ENCODE results near the gene ZNF804B. TPM values are rescaled to one million over a fixed set of nuclear protein-coding genes. Genes with fewer than 3 reads are reported as not detected.

ZNF804B gene
- total RNA-seq, 4 donors from 2014 or later = not detected

DNA sequence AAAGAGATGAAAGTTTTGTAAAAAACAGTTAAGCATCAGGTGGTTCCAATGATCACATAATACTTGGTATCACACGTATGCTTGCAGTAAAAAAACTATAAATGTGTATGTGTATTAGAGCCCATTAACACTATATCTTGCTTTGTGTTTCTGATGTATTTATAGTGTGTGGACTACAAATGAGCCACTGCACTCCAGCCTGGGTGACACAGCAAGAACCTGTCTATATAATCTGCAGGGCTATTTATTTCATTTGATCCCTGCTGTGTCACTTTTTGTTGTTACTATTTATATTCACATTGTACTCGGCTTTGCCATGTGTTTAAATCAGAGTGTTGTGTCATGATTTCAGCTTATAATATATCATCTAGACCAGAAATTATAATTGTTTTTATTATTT, 523.8 kb downstream of the ZNF804B start:
- Histone ChIP-seq H3K4me1 (no peaks in the 10 kb centered on the region), H3K36me3 (no peaks in the 10 kb centered on the region), H3K27me3 (no peaks in the 10 kb centered on the region), H3K9me3 (no peaks in the 10 kb centered on the region), H3K4me3 (no peak overlapping the region), H3K27ac (no peak overlapping the region)
- no peak for TF ChIP-seq POLR2A (IDR thresholded peaks at IDR 0.05)
- TF ChIP-seq, protein P1, sequence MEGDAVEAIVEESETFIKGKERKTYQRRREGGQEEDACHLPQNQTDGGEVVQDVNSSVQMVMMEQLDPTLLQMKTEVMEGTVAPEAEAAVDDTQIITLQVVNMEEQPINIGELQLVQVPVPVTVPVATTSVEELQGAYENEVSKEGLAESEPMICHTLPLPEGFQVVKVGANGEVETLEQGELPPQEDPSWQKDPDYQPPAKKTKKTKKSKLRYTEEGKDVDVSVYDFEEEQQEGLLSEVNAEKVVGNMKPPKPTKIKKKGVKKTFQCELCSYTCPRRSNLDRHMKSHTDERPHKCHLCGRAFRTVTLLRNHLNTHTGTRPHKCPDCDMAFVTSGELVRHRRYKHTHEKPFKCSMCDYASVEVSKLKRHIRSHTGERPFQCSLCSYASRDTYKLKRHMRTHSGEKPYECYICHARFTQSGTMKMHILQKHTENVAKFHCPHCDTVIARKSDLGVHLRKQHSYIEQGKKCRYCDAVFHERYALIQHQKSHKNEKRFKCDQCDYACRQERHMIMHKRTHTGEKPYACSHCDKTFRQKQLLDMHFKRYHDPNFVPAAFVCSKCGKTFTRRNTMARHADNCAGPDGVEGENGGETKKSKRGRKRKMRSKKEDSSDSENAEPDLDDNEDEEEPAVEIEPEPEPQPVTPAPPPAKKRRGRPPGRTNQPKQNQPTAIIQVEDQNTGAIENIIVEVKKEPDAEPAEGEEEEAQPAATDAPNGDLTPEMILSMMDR (IDR thresholded peaks at IDR 0.05) = no peak
- intact Hi-C loops (cut with DNase I) = no loop called here
- no peak for DNase-seq
- WGBS, 2 donors = 65 to 75% methylated on average over 2 of the region's 2 CpGs

DNA sequence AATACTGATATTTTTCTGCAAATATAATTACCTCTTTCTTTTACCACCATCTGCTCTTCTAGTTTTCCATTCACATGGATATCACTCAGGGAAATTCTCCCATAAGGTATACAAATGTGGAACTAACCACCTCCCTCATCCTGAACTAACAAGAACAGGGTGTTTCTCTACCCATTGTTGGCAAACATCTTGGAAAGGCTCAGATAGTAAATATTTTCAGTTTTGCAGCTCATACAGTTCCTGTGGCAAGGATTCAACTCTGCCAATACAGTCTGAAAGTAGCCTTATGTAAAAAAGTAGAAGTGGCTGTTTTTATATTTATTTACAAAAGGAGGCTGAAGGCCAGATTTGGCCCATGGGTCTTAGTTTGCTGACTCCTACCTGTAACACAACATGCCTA, 549.0 kb downstream of the ZNF804B start:
- H3K36me3 ChIP-seq = no peaks in the 10 kb centered on the region
- intact Hi-C loops (cut with DNase I) = no loop called here
- no peak overlapping the region for H3K4me3 ChIP-seq
- H3K4me1 ChIP-seq = no peaks in the 10 kb centered on the region
- no peaks in the 10 kb centered on the region for H3K9me3 ChIP-seq
- TF ChIP-seq POLR2A (IDR thresholded peaks at IDR 0.05) = no peak
- TF ChIP-seq, protein P1 (IDR thresholded peaks at IDR 0.05) = no peak
- H3K27ac ChIP-seq = no peak overlapping the region
- no peak for DNase-seq
- H3K27me3 ChIP-seq = no peaks in the 10 kb centered on the region

DNA sequence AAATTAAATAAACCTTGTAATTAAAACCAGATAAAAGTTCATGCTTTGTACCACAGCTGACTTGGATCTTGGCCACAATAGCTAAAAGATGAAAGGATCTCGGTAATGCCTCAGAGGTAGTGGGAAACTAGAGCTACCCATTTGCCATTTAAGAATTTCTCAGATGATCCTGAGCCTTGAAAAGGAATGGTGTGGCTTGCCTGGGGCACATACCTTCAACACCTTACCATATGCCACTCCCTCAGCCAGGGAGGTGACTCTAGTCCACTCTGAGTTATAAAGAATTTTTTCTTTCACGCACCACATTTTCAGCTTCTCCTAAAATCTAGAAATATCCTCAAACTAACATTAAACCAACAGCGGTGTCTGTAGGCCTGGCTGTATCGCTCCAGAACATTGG, 552.4 kb downstream of the ZNF804B start:
- no peak for DNase-seq
- H3K36me3 ChIP-seq = no peaks in the 10 kb centered on the region
- TF ChIP-seq, protein P1 (IDR thresholded peaks at IDR 0.05) = no peak
- TF ChIP-seq POLR2A (IDR thresholded peaks at IDR 0.05) = no peak
- no peak overlapping the region for H3K4me3 ChIP-seq
- H3K4me1 ChIP-seq = no peaks in the 10 kb centered on the region
- H3K9me3 ChIP-seq = no peaks in the 10 kb centered on the region
- no peak overlapping the region for H3K27ac ChIP-seq
- no peaks in the 10 kb centered on the region for H3K27me3 ChIP-seq
- WGBS, 2 donors = 79 to 86% methylated on average over 4 of the region's 4 CpGs
- intact Hi-C loops (cut with DNase I) = no loop called here

DNA sequence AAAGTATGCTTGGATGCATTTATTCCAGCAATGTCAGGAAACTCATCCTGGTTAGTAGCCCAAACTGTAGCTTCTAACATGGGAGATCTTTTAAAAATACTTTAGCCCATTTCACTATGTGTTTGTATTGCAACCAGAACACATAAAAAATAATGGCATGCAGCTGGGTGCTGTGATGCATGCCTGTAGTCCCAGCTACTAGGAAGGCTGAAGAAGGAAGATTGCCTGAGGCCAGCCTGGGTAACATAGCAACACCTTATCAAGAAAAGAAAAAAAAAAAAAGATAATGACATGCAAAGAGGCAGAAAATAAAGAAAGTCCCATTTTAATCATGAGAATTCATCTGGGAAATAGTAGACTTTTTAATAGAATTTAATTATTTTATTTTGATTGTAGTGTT, 553.1 kb downstream of the ZNF804B start:
- DNase-seq = no peak
- no peaks in the 10 kb centered on the region for H3K4me1 ChIP-seq
- H3K27ac ChIP-seq = no peak overlapping the region
- H3K36me3 ChIP-seq = no peaks in the 10 kb centered on the region
- no peak for TF ChIP-seq POLR2A (IDR thresholded peaks at IDR 0.05)
- TF ChIP-seq, protein P1 (IDR thresholded peaks at IDR 0.05) = no peak
- no peaks in the 10 kb centered on the region for H3K27me3 ChIP-seq
- intact Hi-C loops (cut with DNase I) = no loop called here
- no peaks in the 10 kb centered on the region for H3K9me3 ChIP-seq
- no peak overlapping the region for H3K4me3 ChIP-seq

- DNase-seq = no peak
- no peaks in the 10 kb centered on the region for H3K4me1 ChIP-seq
- no peak for TF ChIP-seq POLR2A (IDR thresholded peaks at IDR 0.05)
- TF ChIP-seq, protein P1 (IDR thresholded peaks at IDR 0.05) = no peak
- H3K27ac ChIP-seq = no peak overlapping the region
- H3K4me3 ChIP-seq = no peak overlapping the region
- no peaks in the 10 kb centered on the region for H3K27me3 ChIP-seq
- intact Hi-C loops (cut with DNase I) = no loop called here
- H3K36me3 ChIP-seq = no peaks in the 10 kb centered on the region
- no peaks in the 10 kb centered on the region for H3K9me3 ChIP-seq
- 24 to 60% methylated on average over 1 of the region's 1 CpG for WGBS, 2 donors
These were observed 557.2 kb downstream of the ZNF804B start for GRCh38 chr7:89316584-89317251.

Data from esophagus squamous epithelium (tissue), 5 donors.